ENCODE measurements around the gene RHBDL3.
"Not testable (repeated sequence)": the region's sequence is repeated elsewhere in the genome, so short reads cannot be mapped to it uniquely, and the experiment has no call there.

Gene RHBDL3

DNA sequence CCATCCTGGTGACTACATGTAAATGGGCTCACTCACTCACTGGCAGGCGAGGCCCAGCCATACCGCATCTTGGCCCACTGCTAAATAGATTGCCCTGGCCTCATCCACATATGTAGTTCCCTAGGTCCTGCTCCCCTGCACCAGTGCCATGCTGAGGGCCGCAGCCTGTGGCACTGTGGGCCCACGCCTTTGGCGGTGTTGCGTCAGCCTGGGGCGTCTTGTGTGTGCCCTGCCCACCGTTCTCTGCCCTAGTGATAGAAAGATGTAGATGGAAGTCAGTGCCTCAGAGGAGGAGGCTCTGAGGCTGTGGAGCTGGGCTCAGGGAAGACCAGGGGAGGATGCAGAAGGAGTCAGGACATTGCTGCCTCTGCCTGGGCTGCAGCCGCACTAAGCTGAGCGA is 57.4 kb downstream of the RHBDL3 start:
- DNase-seq (ENCODE audit: low read depth in 1 of 2, low spot score in 1 of 2) = no peak

DNA sequence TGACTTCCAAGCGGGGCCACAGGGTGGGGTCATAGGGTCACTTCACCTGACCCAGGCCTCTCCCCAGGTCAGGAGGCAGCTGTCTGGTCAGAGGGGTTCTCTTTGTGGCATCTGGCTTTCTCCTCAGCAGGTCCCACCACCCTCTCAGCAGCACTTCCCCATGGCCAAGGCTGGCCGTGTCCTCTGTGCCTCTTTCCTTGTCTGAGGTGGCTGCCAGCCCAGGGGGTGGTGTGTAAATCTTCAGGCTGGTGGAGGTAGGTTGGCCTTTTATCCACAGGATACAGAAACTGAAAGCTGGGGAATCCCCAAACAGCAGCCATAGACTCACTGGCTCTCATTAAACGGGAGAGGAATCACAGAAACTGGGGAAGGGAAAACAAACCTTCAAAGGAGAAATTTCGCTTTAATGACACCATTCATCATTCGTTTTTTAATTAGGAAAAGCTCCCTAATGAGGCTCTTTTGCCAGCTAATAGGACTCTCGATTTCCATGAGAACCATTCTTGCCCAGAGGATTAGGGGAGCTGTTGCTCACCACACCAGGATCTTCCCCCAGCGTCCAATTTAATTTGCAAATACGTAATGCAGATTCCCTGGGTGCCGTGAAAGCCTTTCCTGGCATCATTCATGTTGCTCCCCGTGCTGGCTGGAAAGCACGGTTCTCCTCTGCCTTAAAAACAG is 58.3 kb downstream of the RHBDL3 start:
- no peak for DNase-seq (ENCODE audit: low read depth in 1 of 2, low spot score in 1 of 2)

DNA sequence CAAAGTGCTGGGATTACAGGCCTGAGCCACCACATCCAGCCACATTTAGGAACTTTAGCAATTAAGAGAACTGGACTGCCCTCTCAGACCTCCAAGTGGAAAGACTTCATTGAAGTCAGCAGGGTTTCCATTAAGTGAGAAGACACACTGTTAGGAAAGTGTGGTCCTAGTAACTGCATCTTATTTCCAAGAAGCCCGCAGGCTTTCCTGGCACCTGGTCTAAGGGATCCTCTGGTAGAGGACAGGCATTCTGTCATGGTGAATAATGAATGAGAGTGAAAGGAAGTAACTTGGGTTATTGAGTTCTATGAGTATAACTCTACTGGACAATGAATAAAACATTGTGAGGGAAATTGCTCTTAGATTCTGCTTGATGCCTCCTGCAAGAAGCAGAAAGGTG is 62.3 kb downstream of the RHBDL3 start:
- no peak for DNase-seq (ENCODE audit: low read depth in 1 of 2, low spot score in 1 of 2)

DNA sequence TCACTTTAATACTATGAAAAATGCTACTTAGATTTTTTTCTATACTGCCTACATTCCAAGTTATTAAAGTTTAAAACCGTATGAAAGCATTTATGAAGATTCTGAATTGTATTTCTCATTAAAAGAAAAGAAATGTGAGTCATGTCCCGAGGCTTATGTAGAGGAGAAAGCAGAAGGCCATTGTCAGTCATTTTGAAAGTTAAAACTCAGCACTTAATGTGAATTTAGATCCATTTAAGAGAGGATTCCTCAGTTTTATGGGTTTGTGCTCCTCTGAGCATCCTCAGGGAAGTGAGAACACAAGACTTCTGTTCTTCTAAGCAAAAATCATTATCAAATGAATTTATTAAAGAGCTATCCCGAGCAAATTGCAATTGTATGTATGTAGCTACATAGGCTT is 64.5 kb downstream of the RHBDL3 start:
- no peak for DNase-seq (ENCODE audit: low read depth in 1 of 2, low spot score in 1 of 2)

DNA sequence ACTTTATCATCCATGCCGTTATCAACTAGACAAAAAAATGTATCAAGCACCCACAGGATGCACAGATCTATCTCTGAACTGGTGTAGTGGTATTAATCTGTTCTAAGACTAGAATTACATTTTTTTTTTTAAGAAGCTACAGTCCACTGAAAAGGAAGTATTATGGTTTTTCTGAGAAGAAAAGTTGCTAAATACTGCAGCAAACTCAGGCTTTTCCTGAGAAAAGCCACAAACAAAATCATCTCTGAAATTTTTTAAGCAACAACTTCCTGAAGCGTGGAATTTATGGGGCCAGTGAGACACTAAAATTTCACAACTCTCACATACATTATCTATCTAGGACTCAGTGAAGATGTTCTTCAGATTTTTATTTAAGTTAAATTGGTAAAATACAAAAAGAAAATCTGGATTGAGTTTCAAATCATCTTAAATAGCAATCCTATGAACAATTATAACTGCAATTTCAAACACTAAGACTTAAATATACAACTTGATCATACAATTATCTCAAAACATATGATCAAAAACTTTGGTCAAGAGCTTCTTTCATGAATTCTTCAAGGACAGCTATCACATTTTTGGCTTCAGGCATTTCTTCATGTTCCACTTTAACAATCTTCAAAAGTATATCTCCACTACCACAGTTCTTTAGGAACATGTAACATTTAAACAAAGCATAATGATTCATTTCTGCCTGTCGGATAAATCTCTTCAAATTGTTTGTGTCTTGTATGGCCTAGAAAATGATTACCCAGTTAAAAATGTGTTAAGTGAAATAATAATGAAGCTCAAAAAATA is 65.8 kb downstream of the RHBDL3 start:
- no peak for DNase-seq (ENCODE audit: low read depth in 1 of 2, low spot score in 1 of 2)

DNA sequence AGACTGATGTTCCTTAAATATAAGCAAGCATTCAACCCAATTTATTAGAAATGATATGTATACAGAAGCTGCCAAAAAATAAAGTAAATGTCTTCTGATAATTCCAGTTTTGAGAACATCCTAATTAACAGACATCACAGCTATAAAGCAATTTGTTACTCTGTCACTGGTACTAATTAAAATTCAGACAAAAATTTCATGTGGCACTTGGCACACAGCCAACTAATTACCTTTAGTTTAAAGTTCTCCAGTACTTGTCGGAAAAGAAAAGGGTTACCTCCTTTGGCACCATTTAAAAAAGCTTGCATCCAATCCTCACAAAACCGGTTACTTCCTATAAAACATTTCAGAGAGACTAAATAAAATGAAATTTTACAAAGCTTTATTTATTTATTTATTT is 67.6 kb downstream of the RHBDL3 start:
- DNase-seq (ENCODE audit: low read depth in 1 of 2, low spot score in 1 of 2) = no peak

DNA sequence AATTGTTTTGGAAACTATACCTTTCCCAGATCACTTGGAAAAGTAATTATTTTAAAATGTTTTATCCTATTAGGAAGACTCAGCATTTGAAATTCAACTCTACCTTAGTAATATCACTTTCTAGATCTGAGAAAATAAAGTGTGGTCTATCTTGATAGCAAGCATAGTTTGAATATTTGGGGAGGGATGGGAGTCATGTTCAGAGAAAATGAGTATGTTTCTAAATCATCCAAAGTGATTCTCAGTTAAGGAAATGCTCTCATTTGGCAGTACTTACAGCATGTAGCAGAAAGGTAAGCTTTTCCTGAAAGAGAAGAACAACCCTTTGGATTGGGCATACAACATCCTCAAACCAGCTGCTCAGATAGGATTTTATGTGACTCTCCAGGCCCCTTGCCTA is 69.4 kb downstream of the RHBDL3 start:
- no peak for DNase-seq (ENCODE audit: low read depth in 1 of 2, low spot score in 1 of 2)

DNA sequence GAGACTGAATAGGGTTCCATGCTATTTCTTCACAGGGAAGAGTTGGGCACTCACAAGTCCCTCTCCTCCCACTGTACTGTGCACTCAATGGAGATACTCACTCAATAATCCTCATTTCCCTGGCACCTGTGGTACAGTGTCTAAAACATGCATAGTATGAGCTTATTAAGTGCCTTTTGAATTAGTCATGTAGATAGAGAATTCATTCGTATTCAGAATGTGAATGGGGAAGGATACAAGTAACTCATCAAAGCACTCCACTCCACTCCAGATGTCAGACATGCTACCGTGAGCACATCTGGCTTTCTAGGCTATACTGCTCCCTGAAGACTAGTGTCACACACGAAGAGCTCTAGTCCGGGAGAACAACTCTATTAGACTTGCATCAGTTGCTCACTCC is 70.1 kb downstream of the RHBDL3 start:
- no peak for DNase-seq (ENCODE audit: low read depth in 1 of 2, low spot score in 1 of 2)

DNA sequence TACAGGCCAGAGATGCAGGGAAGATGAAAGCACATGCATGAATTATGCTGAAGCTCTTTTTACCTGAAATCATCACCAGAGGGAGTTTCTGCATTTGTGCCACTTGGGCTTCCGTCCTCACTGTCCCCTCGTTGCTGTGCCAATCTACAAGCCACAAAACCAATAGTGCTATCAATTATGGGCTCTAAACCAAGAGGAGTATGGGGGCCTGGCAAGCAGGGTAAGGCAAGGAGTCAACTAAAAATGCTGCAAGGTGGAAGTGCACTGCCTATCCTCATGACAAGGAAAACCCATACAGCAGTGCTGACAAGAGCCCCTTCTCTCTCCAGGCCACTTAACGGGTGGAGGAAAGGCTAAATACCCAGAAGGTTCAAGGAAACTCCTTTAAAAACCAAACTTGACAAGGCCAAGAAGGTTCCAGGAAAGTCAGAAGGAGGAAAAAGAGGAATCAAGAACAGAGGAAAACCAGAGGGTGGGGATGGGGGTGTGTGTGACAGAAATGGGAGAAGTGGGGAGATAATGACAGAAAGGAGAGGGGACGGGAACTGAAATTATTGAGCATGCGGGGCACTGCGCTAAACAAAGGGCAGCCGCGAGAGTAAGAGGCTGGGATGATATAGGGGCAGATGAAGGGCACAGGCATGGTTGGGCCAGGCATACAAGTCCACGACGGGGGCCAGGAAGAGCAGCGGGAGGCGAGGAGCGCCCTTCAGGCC is 75.7 kb downstream of the RHBDL3 start:
- DNase-seq (ENCODE audit: low read depth in 1 of 2, low spot score in 1 of 2) = no peak

DNA sequence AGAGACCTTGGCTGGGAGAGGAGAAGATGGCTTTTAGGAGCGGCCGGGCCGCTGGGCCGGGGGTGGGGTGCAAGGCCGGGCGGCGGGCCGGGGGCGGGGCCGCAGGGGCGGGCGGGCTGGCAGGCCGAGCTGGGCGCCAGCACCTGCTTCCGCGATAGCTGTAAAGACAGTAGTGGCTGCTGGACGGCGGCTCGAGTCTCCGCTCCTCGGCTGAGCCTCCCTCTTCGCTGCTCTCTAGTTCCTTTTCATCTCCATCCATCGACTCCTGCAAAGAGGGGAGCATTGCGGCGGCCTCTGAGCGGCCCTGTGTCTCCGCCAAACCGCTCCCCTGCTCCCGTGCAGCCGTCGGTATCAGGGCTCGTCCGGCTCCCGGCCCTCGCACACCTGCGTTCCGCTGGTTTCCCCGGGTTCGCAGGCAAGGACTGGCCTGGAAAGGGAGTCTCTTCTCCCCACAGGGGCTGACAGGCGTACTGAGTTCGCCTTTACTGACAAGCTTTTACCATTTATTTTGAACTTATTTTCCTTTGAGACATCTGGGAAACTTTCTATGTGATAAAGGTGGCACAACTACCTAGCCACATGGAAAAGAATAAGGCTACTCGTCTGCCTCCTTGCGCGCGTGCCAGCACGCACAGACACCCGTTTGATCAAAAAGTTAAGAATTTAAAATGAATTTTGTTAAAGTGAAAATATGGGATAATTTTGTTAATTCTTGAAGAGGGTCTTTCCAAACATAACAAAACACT is 76.4 kb downstream of the RHBDL3 start, which contains the start of gene C17orf75:
Gene C17orf75 (minus strand): TSS at position 317 of the 746 bp plus-strand sequence. CDS start 34 bp downstream, at position 283.
- DNase-seq (ENCODE audit: low read depth in 1 of 2, low spot score in 1 of 2) = peak; percentile 61 to 64

DNA sequence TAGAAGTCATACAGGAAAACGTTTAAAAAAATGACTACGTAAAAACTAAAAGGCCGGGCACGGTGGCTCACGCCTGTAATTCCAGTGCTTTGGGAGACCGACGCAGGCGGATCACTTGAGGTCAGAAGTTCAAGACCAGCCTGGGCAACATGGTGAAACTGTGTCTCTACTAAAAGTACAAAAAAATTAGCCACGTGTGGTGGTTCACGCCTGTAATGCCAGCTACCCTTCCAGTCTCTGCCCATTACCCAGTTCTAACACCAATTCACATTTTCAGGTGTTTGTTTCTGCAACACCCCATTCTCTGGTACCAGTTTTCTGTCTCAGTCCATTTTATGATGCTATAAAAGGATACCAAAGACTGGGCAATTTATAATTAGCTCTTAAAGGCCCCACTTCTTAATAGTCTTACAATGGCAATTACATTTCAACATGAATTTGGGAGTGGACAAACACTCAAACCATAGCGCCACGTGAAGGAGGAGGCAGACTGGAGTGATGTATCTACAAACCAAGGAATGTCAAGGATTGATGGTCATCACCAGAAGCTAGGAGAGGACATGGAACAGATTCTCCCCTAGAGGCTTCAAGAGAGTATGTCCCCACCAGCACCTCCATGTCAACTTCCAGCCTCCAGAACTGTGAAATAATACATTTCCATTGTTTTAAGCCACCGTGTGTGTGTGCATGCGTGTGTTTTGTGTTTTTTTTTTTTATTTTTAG is 77.1 kb downstream of the RHBDL3 start:
- DNase-seq (ENCODE audit: low read depth in 1 of 2, low spot score in 1 of 2) = no peak

DNA sequence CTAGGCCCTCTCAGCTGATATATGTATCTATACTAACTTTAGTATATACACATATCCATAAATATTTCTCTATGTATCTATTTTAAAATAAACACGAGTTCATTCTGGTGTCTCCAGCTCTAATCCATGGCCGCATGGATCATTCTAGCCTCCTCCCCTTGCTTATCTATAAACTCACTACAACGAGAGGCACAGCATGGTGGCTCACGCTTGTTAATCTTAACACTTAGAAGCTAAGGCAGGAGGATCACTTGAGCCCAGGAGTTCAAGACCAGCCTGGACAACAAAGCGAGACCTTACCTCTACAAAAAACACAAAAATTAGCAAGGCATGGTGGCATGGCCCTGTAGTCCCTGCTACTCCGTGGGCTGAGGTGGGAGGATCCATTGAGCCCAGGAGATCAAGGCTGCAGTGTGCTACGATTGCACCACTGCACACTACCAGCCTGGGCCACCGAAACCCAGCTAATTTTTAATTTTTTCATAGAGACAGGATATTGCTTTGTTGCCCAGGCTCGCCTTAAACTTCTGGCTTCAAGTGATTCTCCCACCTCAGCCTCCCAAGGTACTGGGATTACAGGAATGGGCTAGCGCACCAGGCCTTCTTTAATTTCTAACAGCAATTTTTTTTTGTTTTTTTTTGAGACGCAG is 80.4 kb downstream of the RHBDL3 start:
- DNase-seq (ENCODE audit: low read depth in 1 of 2, low spot score in 1 of 2) = no peak

DNA sequence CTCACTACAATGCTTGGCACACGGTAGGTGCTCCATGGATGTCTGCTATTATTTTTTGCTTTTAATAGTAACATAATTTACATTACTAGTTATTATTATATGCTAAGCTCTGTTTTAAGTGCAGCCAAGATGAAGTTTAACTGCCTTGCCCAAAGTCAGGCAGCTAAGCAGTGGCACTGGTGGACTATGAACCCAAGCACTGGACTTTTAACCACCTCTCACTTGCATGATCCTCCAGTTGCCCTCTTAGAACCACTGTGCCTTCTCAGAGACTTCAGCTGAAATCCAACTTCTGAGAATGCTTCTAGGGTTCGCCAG is 82.8 kb downstream of the RHBDL3 start:
- DNase-seq (ENCODE audit: low read depth in 1 of 2, low spot score in 1 of 2) = no peak

DNA sequence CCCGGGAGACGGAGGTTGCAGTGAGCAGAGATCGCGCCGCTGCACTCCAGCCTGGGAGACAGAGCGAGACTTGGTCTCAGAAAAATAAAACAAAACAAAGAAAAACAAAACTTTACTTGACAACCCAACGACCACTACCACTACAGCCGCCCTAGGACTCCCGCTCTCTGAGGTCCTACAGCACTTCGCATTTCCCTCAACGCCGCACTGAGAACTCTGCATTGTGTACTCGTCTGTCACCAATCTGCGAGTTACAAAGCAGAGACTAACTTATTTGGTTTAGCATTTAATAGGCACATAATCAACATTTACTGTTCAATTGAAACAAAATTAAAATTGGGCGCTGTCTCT is 83.8 kb downstream of the RHBDL3 start:
- no peak for DNase-seq (ENCODE audit: low read depth in 1 of 2, low spot score in 1 of 2)

DNA sequence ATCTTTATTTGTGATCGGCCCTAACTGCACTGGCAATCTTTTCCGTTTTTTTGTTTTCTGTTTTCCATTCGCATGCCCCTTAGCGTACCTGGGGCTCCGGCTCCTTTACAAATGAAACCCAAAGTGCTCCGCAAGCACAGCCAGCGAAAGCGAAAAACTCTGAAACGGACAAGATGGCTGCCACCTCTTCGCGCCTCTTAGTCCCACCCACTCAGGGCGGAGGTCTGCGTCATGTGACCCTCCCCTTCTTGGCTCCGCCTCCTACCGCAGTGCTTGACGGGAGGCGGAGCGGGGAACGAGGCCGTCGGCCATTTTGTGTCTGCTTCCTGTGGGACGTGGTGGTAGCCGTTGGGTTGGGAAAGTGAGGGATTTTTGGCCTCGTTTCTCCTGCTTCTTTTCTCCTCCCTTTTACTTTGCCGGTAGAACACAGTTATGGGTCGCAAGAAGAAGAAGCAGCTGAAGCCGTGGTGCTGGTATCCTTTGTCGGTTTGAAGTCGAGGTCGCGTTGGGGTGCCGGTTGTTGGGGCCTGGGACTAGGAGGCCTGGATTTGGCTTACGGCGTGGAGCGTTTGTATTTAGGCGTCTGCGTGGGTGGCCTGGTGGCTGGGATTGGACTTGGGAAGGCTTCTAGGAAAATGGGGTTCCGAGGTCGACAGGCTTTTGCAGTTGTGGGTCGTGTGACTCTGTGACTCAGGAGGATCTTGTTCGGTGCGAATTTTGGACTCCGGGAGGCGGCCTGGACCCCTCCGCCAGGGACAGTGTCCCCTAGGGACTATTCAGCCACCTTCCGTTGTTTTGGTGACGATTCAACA is 84.4 kb downstream of the RHBDL3 start, which contains the start of gene ZNF207:
Gene ZNF207 (plus strand): TSS at position 304 of the 812 bp plus-strand sequence. CDS start 129 bp downstream, at position 433.
- peak; percentile 89 to 92 for DNase-seq (ENCODE audit: low read depth in 1 of 2, low spot score in 1 of 2)

DNA sequence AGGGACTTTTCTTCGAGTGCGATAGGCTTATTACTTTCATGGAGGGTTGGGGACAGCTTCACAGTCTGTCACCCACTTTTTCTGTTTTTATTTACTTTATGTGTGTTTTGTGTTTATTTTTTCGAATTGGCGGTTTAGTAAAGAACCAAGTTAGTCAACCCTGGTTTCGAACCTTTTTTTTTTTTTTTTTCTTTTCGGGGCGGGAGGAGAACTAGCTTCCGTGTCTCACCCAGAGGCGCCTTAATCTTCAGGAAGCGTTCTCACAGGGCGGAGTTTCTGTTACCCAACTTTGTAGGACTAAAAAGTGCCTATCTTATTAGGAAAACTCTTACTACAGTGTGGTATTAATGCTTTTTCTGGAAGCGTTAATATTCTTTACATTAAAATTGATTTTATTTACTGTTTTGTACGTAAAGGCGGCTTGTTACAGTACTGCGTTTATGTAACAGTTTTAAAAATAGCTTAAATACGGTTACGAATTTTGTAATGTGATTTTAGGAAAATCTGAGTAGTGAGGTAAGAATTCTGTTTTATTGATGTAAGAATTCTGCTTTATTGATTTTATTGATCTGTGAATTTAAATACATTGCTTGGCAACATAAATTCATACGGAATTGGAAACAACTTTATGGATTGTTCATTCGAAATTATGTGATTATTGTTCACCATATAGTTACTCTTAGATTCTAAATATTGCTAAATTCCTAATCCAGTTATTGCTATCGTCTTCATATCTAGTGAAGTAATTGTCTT is 85.2 kb downstream of the RHBDL3 start:
- DNase-seq (ENCODE audit: low read depth in 1 of 2, low spot score in 1 of 2) = peak in 1 of 2 donors; percentile 13

DNA sequence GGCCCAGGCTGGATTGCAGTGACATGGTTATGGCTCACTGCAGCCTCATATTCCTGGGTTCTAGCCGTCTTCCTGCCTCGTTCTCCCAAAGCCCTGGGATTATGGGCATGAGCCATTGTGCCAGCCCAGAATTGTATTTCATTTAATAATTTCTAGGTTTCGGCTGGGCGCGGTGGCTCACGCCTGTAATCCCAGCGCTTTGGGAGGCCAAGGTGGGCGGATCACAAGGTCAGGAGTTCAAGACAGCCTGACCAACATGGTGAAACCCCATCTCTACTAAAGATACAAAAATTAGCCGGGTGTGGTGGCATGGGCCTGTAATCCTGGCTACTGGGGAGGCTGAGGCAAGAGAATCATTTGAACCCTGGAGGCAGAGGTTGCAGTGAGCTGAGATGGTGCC is 87.1 kb downstream of the RHBDL3 start:
- DNase-seq (ENCODE audit: low read depth in 1 of 2, low spot score in 1 of 2) = not testable (repeated sequence)

DNA sequence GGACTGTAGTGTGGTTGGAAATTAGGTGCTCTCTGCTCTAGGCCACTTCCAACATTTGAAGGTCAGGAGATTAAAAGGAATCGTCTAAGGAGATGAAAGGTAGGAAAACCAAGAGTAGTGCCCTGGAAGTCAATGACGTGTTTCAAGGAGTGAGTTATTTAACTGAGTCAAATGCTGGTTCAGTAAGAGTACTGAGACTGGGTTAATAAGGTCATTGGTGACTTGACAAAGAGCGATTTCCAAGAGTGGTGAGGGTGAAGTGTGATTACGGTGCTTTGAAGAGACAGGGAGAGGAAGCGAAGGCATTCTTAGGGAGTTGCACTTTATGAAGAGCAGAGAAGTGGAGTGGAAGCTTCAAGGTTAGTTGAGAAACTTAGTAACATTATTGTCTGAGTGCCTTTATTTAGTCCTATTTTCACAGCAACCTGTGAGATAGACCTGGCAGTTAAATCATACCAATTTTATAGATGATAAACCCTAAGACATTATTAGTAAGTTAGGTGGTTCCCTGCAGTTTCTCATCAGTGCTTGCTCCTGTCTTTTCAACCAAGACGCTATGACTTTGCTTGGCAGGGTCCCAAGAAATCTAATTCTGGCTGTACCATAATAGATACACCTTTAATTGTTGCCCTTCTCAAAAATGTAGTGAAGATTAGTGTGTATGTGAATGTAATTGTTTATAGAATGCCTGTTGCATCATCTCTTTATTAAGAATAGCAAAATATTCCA is 90.2 kb downstream of the RHBDL3 start:
- no peak for DNase-seq (ENCODE audit: low read depth in 1 of 2, low spot score in 1 of 2)
